Fibroblast of villous mesenchyme (primary cell): ENCODE data around the gene PPP1R14C. TPM values are rescaled to one million over a fixed set of nuclear protein-coding genes. Genes with fewer than 3 reads are reported as not detected.
"Not testable (repeated sequence)": the region's sequence is repeated elsewhere in the genome, so short reads cannot be mapped to it uniquely, and the experiment has no call there.

ENCODE experiments used
- DNase-seq: peaks from one replicate; pipeline ENCODE4 v3.0.0-alpha.2; 2010; ENCODE audit warnings: low read depth
- H3K4me3 ChIP-seq: 2 replicates; pipeline ENCODE4 v1.5.1; 2011; ENCODE audit warnings: low read depth, mild to moderate bottlenecking, low read length
- CTCF ChIP-seq: IDR thresholded peaks from 2 replicates; pipeline ENCODE4 v1.5.1; 2012; ENCODE audit warnings: low read depth, mild to moderate bottlenecking, low read length; ENCODE audit not compliant: insufficient read depth
- total RNA-seq: library from RNA; depleted of rRNA; stranded (reverse); fragments of >200 nt; gene quantifications from 2 replicates; pipeline ENCODE4 v1.2.3, GENCODE V29; 2012

The PPP1R14C gene
- total RNA-seq, 1 donor = not detected

DNA sequence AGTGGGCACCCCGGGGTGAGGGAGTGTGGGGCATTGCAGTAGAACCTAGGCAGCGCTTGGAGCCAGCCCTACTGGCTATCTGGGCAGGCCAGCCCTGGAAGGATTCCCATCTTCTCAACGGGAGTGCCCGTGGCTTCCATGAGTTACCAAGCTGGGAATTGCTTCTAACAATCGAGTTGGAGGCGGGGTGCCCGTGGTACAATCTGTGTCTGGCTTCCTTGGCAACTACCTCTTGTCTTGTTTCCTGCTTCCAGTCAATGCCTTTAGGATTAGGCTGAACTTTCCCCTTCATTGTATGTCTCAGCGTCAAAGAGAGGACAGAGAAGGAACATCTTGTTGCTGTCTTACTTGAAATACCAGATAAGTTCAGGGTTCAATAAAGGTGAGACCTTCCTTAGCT, 33.3 kb downstream of the PPP1R14C start:
- H3K4me3 ChIP-seq = no peak overlapping the region
- DNase-seq = no peak
- TF ChIP-seq CTCF = no peak

- H3K4me3 ChIP-seq = no peak overlapping the region
- TF ChIP-seq CTCF = no peak
- no peak for DNase-seq
These were observed 33.8 kb downstream of the PPP1R14C start for GRCh38 chr6:150176659-150177058.

GRCh38 chr6:150177259-150177951, 34.6 kb downstream of the PPP1R14C start:
- H3K4me3 ChIP-seq = no peak overlapping the region
- no peak for DNase-seq
- TF ChIP-seq CTCF = no peak

GRCh38 chr6:150177952-150178520, 35.2 kb downstream of the PPP1R14C start:
- no peak for DNase-seq
- no peak for TF ChIP-seq CTCF
- no peak overlapping the region for H3K4me3 ChIP-seq

- DNase-seq = no peak
- no peak overlapping the region for H3K4me3 ChIP-seq
- no peak for TF ChIP-seq CTCF
These were observed 36.2 kb downstream of the PPP1R14C start for GRCh38 chr6:150179030-150179429.

DNA sequence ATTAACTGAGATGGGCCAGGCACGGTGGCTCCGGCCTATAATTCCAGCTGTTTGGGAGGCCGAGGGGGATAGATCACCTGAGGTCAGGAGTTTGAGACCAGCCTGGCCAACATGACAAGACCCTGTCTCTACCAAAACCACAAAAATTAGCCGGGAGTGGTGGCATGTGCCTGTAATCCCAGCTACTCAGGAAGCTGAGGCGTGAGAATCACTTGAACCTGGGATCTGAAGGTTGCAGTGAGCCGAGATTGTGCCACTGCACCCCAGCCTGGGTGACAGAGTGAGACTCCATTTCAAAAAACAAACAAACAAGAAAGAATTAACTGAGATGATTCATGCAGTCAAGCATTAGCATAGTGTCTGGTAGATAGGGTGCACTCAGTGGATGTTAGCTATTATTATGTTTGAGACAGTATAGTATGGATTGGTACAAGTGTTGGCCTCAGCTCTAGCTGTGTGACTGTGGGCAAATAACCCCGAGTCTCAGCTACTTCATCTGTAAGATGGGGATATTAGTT, 37.1 kb downstream of the PPP1R14C start:
- H3K4me3 ChIP-seq, DNase-seq: not testable (repeated sequence)

GRCh38 chr6:150180517-150180916, 37.7 kb downstream of the PPP1R14C start:
- no peak for TF ChIP-seq CTCF
- H3K4me3 ChIP-seq = no peak overlapping the region
- DNase-seq = no peak
